ENCODE data around the gene KIAA1217. TPM values are rescaled to one million over a fixed set of nuclear protein-coding genes. Genes with fewer than 3 reads are reported as not detected.

KIAA1217 gene
- total and polyA plus RNA-seq, 2 of the 8 experiments (the other 6 are each of a cell fraction or from before 2014, with no cell fraction given) = 4.5 to 15.6 TPM

DNA sequence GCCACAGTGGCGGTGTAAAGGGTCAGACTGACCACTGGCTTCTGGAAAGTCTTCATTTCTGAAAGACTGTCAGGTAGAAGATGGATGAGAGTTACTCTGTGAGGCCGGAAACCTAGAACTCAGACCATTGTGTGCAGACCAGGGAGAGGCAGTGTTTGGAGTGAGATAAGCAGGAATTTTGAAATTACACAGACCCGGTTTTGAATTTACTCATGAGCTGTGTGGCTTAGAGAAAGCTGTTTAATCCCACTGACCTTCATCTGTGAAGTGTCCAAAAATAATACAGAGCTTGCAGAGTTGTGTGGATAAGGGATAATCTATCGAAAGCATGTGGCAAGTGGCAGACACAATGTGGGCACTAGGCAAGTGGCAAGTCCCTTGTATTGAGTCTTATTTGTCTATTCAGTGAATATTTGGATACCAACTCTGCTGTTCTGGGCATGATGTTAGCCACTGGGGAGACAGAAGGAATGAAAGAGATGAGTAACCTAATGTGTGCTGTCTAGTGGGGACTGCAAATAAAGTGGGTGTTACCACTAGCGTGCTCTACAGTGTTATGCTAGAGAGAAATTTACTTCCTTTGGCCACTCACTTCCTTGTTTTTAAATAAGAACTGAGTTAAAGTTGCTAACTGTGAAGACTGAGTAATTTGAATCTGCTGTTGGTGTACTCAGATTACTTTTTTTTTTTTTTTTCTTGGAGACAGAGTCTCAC is 69.4 kb downstream of the KIAA1217 start:
- Histone ChIP-seq H2BK20ac (ENCODE audit: low read length) (no peak overlapping the region), H3K9ac (replicated peaks in 1 of 4; ENCODE audit: extremely low read depth in 1 of 4, low read depth in 3 of 4, low read length in 3 of 4) (no peak overlapping the region), H3K14ac (ENCODE audit: insufficient read length) (no peak overlapping the region), H2BK12ac (ENCODE audit: low read depth, low read length) (peak overlapping the region; percentile 68; the same call in 1 of the 2 replicates), H2AFZ (ENCODE audit: low read length) (no peak overlapping the region), H2BK120ac (replicated peaks; ENCODE audit: low read depth, low read length) (no peak overlapping the region), H2AK5ac (ENCODE audit: low read depth, low read length) (0 out of 2 replicates have a peak overlapping the region, but pooled peaks have one; percentile 17), H3K79me2 (ENCODE audit: control insufficient read depth in 1 of 2, insufficient read depth in 2 of 2, low read length in 2 of 2) (no peaks in the 10 kb centered on the region), H3K27ac (ENCODE audit: low read depth, low read length) (no peak overlapping the region), H3K23me2 (ENCODE audit: low read depth, low read length) (no peaks in the 10 kb centered on the region), H3K4me1 (replicated peaks in 1 of 4; ENCODE audit: control insufficient read depth in 3 of 4, insufficient read depth in 4 of 4, low read length in 3 of 4) (no peaks in the 10 kb centered on the region; a peak in 1 of 7 replicates), H3K4me2 (ENCODE audit: insufficient read depth in 1 of 2, low read depth in 2 of 2, low read length in 2 of 2) (no peak overlapping the region), H3K4ac (replicated peaks; ENCODE audit: insufficient read length, low read depth, low read length) (no peak overlapping the region), H4K5ac (ENCODE audit: insufficient read length, low read depth, low read length) (no peak overlapping the region), H4K20me1 (replicated peaks in 1 of 2; ENCODE audit: control insufficient read depth in 1 of 2, insufficient read depth in 2 of 2, low read length in 2 of 2) (no peaks in the 10 kb centered on the region), H3K27me3 (replicated peaks in 1 of 4; ENCODE audit: control insufficient read depth in 3 of 4, extremely low read depth in 1 of 4, insufficient read depth in 3 of 4, low read length in 3 of 4) (no peaks in the 10 kb centered on the region), H3K9me3 (ENCODE audit: insufficient read depth in 2 of 2, low read depth in 1 of 2, low read length in 1 of 2) (no peaks in the 10 kb centered on the region), H2BK15ac (ENCODE audit: low read length) (no peak overlapping the region), H3K79me1 (ENCODE audit: low read depth, low read length) (no peaks in the 10 kb centered on the region), H3K23ac (ENCODE audit: insufficient read length) (no peak overlapping the region), H3K4me3 (ENCODE audit: extremely low read depth in 1 of 4, insufficient read depth in 2 of 4, low read depth in 3 of 4, low read length in 4 of 4) (no peak overlapping the region), H4K91ac (replicated peaks; ENCODE audit: insufficient read length, low read length) (no peak overlapping the region), H4K8ac (ENCODE audit: extremely low read depth, insufficient read depth, low read length) (no peak overlapping the region), H3K36me3 (ENCODE audit: control insufficient read depth in 2 of 4, insufficient read depth in 4 of 4, low read length in 3 of 4) (no peaks in the 10 kb centered on the region), H3K18ac (ENCODE audit: extremely low read depth, low read length) (no peak overlapping the region), H2BK5ac (ENCODE audit: low read depth, low read length) (no peak overlapping the region; the same call in 1 of the 2 replicates), H3K56ac (replicated peaks; ENCODE audit: insufficient read length, low read depth, low read length) (no peak overlapping the region)
- no peak for FAIRE-seq
- 86% methylated on average over 5 of the region's 5 CpGs; no CpG with 5 or more reads in 1 of the 2 experiments for WGBS, 2 experiments (ENCODE audit: extremely low coverage in 1 of 2, insufficient coverage in 1 of 2, insufficient read length in 1 of 2, insufficient replicate concordance in 2 of 2, low coverage in 1 of 2, low lambda C conversion rate in 2 of 2, missing lambda C conversion rate in 1 of 2)
- DNase-seq (ENCODE audit: low read depth in 1 of 2, low spot score in 2 of 2) = no peak
- ChIA-PET CTCF (ENCODE audit: partially characterized antibody) (interaction anchor here (1.5 kb wide), 1 partner anchor 14 kb away, joined by 3 read pairs; no protein-coding TSS in a partner anchor), POLR2A (ENCODE audit: partially characterized antibody) (no interaction called here)
- TF ChIP-seq SP4 (IDR thresholded peaks at IDR 0.05; ENCODE audit: low read length) = no peak
- no peak for TF ChIP-seq TCF12 (IDR thresholded peaks at IDR 0.05; ENCODE audit: low read depth, low read length)
- TF ChIP-seq RAD21 (IDR thresholded peaks at IDR 0.05 in 1 of 2, conservative IDR thresholded peaks at IDR 0.05 in 1 of 2; ENCODE audit: low read depth in 2 of 2, low read length in 2 of 2) = no peak
- TF ChIP-seq SRF (IDR thresholded peaks at IDR 0.05; ENCODE audit: low read depth, low read length) = no peak
- TF ChIP-seq GTF2F1 (IDR thresholded peaks at IDR 0.05; ENCODE audit: borderline replicate concordance, low read depth, low read length) = no peak
- no peak for TF ChIP-seq JUN (IDR thresholded peaks at IDR 0.05; ENCODE audit: low read depth, low read length)
- no peak for TF ChIP-seq CBX8 (IDR thresholded peaks at IDR 0.05; ENCODE audit: borderline replicate concordance, low read depth, low read length)
- no peak for TF ChIP-seq CBX5 (IDR thresholded peaks at IDR 0.05; ENCODE audit: low read depth, low read length)
- no peak for TF ChIP-seq TEAD4 (IDR thresholded peaks at IDR 0.05; ENCODE audit: low read depth, low read length)
- no peak for TF ChIP-seq SIX5 (IDR thresholded peaks at IDR 0.05; ENCODE audit: low read depth, low read length)
- no peak for TF ChIP-seq FOSL1 (IDR thresholded peaks at IDR 0.05; ENCODE audit: insufficient read depth, low read depth, low read length)
- no peak for TF ChIP-seq BRCA1 (IDR thresholded peaks at IDR 0.05; ENCODE audit: low read depth, low read length)

All from H1 (cell line).